Upper lobe of right lung (tissue), 1 donor: ENCODE measurements around the gene SPPL2B. TPM values are rescaled to one million over a fixed set of nuclear protein-coding genes. Genes with fewer than 3 reads are reported as not detected.

Source experiments
- ATAC-seq: fragments of 200-7000 bp; cut with Tn5 transposase; one replicate; pipeline ENCODE4 v1.9.1; 2020; ENCODE audit warnings: mild to moderate bottlenecking, moderate library complexity
- DNase-seq: peaks from one replicate; pipeline ENCODE4 v3.0.0-alpha.2; 2020
- H3K27ac ChIP-seq: fragments of 200-600 bp; one replicate; pipeline ENCODE4 v1.8.0; 2022
- H3K27me3 ChIP-seq: fragments of 200-600 bp; one replicate; pipeline ENCODE4 v1.8.0; 2022; ENCODE audit warnings: mild to moderate bottlenecking
- H3K36me3 ChIP-seq: fragments of 200-600 bp; one replicate; pipeline ENCODE4 v1.8.0; 2022
- H3K4me1 ChIP-seq: fragments of 200-600 bp; one replicate; pipeline ENCODE4 v1.8.0; 2022
- H3K4me3 ChIP-seq: fragments of 200-600 bp; one replicate; pipeline ENCODE4 v1.8.0; 2022; ENCODE audit warnings: mild to moderate bottlenecking
- H3K9me3 ChIP-seq: fragments of 200-600 bp; one replicate; pipeline ENCODE4 v1.8.0; 2022
- intact Hi-C: fragments of 100-400 bp; cut with DNase I; formaldehyde crosslinking; loops from one replicate; pipeline ENCODE4 v1.11.0; 2022
- total RNA-seq: library from RNA; stranded (reverse); fragmentation: NEBNext Ultra II Directional; extraction: Animal tissue kit (Norgen Biotek cat#: 25700); gene quantifications from one replicate; pipeline ENCODE4 v1.2.1, GENCODE V29; 2021
- TF ChIP-seq, protein P1 (sequence below): fragments of 200-600 bp; IDR thresholded peaks from one replicate; pipeline ENCODE4 v1.8.0; 2022; ENCODE audit warnings: antibody characterized with exemption
- donor health status: DM: no; HTN: yes; CAD: no; lungs with severe emphysema.

The SPPL2B gene
- total RNA-seq, 1 donor from 2014 or later, result 50.9 TPM

DNA sequence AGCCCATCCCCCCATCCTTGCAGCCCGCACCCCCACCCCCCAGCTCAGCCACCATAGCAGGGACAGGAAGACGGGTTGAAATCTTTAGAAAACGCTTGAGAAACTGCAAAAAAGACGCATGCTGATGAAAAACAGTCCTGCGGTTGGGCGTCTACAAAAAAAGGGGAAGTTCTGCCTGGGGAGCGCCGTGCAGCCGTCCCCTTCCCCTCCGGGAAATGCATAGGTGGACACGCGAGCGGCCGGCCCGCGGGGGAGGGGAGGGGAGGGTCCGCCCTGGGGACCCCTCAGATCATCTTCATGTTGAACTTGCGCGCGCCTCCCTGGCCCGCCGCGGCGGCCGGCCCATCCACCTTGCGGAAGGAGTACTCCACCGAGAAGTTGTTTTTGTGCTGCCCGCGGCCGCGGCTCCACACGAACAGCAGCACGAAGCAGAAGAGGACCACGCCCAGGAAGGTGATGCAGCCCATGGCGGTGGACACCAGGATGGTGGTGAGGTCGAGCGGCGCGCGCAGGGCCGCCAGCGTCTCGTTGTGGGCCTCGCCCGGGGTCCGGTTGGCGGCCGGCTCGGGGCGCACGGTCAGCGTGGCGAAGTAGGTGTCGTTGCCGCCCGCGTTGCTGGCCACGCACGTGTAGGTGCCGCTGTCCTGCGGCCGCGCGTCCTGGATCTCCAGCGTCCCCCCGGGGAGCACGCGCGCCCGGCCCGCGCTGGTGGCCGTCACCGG is 38.6 kb upstream of the SPPL2B start:
- Histone ChIP-seq H3K27ac (peak overlapping the region; percentile 75), H3K4me3 (peak overlapping the region; percentile 50), H3K36me3 (no peaks in the 10 kb centered on the region), H3K4me1 (peaks cover 15% of the 10 kb centered on the region), H3K9me3 (no peaks in the 10 kb centered on the region), H3K27me3 (peaks cover 52% of the 10 kb centered on the region)
- peak; percentile 62 for ATAC-seq
- peak; percentile 82 for DNase-seq
- intact Hi-C loops, result no loop called here
- TF ChIP-seq, protein P1, sequence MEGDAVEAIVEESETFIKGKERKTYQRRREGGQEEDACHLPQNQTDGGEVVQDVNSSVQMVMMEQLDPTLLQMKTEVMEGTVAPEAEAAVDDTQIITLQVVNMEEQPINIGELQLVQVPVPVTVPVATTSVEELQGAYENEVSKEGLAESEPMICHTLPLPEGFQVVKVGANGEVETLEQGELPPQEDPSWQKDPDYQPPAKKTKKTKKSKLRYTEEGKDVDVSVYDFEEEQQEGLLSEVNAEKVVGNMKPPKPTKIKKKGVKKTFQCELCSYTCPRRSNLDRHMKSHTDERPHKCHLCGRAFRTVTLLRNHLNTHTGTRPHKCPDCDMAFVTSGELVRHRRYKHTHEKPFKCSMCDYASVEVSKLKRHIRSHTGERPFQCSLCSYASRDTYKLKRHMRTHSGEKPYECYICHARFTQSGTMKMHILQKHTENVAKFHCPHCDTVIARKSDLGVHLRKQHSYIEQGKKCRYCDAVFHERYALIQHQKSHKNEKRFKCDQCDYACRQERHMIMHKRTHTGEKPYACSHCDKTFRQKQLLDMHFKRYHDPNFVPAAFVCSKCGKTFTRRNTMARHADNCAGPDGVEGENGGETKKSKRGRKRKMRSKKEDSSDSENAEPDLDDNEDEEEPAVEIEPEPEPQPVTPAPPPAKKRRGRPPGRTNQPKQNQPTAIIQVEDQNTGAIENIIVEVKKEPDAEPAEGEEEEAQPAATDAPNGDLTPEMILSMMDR, result no peak

DNA sequence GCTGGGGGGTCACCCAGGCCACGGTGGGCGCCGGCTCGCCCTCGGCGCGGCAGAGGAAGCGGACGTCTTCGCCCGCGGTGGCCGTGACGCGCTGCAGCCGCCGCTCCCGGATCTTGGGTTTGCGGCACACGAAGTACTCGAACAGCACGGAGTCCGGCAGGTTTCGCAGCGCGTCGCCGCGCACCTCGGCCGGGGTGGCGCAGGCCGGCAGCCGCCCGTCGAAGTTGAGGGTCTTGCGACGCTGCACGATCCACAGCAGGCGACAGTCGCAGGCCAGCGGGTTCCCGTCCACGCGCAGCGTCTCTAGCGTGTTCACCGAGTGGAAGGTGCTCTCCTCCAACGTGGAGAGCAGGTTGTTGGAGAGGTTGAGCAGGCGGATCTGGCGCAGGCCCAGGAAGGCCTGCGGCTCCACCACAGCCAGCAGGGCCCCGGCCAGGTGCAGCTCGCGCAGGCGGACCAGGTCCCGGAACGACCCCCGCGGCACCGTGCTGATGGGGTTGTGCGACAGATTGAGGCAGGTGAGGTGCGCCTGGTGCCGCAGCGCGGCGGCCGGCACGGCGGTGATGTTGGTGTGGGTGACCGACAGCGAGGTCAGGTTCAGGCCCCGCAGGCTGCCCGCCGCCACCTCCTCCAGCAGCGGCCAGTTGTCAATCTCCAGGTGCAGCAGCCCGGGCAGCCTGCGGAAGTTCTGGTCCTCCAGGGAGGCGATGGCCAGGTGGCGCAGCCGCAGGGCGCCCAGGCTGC is 37.9 kb upstream of the SPPL2B start:
- H3K4me3 ChIP-seq, result peak overlapping the region; percentile 50
- no peaks in the 10 kb centered on the region for H3K36me3 ChIP-seq
- TF ChIP-seq, protein P1, result no peak
- peaks cover 59% of the 10 kb centered on the region for H3K27me3 ChIP-seq
- peaks cover 15% of the 10 kb centered on the region for H3K4me1 ChIP-seq
- DNase-seq, result no peak
- intact Hi-C loops, result no loop called here
- ATAC-seq, result peak; percentile 4
- no peaks in the 10 kb centered on the region for H3K9me3 ChIP-seq
- peak overlapping the region; percentile 75 for H3K27ac ChIP-seq

DNA sequence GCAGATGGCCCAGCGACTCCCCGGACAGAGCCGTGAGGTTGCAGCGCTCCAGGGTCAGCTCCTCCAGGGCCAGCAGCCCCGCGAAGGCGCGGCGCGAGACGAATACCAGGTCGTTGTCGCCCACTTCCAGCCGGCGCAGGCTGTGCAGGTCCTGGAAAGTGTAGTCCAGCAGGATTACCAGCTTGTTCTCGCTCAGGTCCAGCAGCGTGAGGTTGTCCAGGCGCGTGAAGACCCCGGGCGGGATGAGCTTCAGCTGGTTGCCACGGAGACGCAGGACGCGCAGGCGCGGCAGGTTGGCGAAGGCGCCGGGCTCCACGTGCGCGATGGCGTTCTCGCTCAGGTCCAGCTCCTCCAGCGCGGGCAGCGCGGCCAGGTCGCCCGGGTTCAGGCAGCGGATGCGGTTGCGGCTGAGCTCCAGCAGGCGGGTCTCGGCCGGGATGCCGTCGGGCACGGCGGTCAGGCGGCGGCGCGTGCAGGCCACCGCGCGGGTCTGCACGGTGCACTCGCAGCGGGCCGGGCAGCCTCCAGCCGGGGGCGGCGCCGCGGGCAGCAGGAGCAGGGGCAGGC is 37.2 kb upstream of the SPPL2B start:
- ATAC-seq (no peak), DNase-seq (no peak)
- H3K4me1 ChIP-seq, result peaks cover 15% of the 10 kb centered on the region
- TF ChIP-seq, protein P1, result no peak
- H3K27ac ChIP-seq, result no peak overlapping the region
- H3K27me3 ChIP-seq, result peaks cover 65% of the 10 kb centered on the region
- H3K36me3 ChIP-seq, result no peaks in the 10 kb centered on the region
- peak overlapping the region; percentile 50 for H3K4me3 ChIP-seq
- intact Hi-C loops, result no loop called here
- H3K9me3 ChIP-seq, result no peaks in the 10 kb centered on the region

DNA sequence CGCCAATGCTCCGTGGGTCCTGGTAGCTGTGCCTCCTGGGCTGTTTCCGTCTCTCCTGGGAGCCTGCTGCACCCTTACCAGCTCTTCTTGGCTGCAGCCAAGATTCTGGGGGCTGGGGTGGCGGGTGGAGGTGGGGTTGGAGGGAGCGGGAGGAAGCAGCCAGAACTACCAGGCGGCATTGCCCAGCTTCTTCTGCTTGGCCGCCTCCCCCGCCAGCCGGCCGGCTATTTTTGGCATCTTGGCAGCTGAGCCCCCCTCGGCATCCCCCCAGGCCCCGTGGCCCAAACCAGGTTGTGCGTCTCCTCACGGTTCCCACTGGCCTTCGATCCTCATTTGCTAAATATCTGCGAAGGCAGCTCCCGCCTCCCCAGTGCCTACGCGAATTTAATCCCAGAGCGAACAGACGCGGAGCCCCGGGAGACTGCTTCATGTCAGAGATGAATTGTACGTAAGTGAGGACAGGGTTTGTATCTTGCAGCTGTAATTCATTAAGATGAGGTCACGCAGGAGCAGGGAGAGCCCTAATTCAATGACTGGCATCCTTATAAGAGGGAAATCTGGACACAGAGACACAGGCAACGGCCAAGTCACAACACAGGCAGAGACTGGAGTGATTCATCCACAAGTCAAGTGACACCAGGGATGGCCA is 33.7 kb upstream of the SPPL2B start:
- no peak for DNase-seq
- Histone ChIP-seq H3K27ac (no peak overlapping the region), H3K4me3 (no peak overlapping the region), H3K36me3 (no peaks in the 10 kb centered on the region), H3K4me1 (peaks cover 13% of the 10 kb centered on the region), H3K9me3 (no peaks in the 10 kb centered on the region), H3K27me3 (peaks cover 61% of the 10 kb centered on the region)
- intact Hi-C loops, result no loop called here
- no peak for ATAC-seq
- TF ChIP-seq, protein P1, result no peak

DNA sequence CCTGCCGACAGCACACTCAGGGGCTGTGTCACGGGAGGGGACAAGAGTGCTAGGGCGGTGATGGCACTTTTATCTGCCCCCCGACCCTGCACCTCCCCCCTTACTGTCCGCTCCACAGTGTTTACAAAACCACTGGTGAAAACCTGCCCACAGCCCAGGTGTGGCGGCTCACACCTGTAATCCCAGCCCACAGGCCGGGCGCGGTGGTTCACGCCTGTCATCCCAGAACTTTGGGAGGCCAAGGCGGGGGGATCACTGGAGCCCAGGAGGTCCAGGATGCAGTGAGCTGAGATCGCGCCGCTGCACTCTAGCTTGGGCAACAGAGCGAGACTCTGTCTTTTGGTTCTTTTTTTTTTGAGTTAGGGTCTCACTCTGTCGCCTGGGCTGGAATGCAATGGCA is 32.3 kb upstream of the SPPL2B start:
- ATAC-seq, result no peak

More for the DNA sequence above, 32.3 kb upstream of the SPPL2B start:
- DNase-seq, result no peak
- intact Hi-C loops, result no loop called here
- Histone ChIP-seq H3K4me1 (peaks cover 3% of the 10 kb centered on the region), H3K4me3 (no peak overlapping the region), H3K36me3 (no peaks in the 10 kb centered on the region), H3K27ac (no peak overlapping the region), H3K27me3 (peaks cover 55% of the 10 kb centered on the region), H3K9me3 (no peaks in the 10 kb centered on the region)
- TF ChIP-seq, protein P1, result no peak
